Upper lobe of left lung (tissue), 6 donors: Measurements from ENCODE around the gene LINGO1. TPM values are rescaled to one million over a fixed set of nuclear protein-coding genes. Genes with fewer than 3 reads are reported as not detected.

Experiments
- ATAC-seq, 2 donors: fragments of 200-7000 bp; cut with Tn5 transposase; one replicate each; pipeline ENCODE4 v1.9.1; 2022; ENCODE audit warnings: mild to moderate bottlenecking in 2 of 2, moderate library complexity in 2 of 2; ENCODE audit not compliant: low FRiP score in 2 of 2
- DNase-seq, 2 donors: peaks; one replicate each; pipeline ENCODE4 v3.0.0-alpha.2; 2019 to 2020
- H3K27ac ChIP-seq, 4 donors: fragments of 200-600 bp; sonication (generic); one replicate each; pipeline ENCODE4 v1.5.1; 2016 to 2019
- H3K27me3 ChIP-seq, 4 donors: fragments of 200-600 bp; sonication (generic); one replicate each; pipeline ENCODE4 v1.5.1; 2017 to 2019
- H3K36me3 ChIP-seq, 4 donors: fragments of 200-600 bp; sonication (generic); one replicate each; pipeline ENCODE4 v1.5.1; 2016 to 2019
- H3K4me1 ChIP-seq, 4 donors: fragments of 200-600 bp; sonication (generic); one replicate each; pipeline ENCODE4 v1.5.1; 2018 to 2019
- H3K4me3 ChIP-seq, 4 donors: fragments of 200-600 bp; sonication (generic); one replicate each; pipeline ENCODE4 v1.5.1; 2017 to 2019; ENCODE audit warnings: mild to moderate bottlenecking in 2 of 4, moderate library complexity in 1 of 4
- H3K9me3 ChIP-seq, 4 donors: fragments of 200-600 bp; sonication (generic); one replicate each; pipeline ENCODE4 v1.5.1; 2018 to 2019
- EP300 ChIP-seq, 4 donors: sonication (generic); formaldehyde crosslinking; IDR thresholded peaks; one replicate each; pipeline ENCODE4 v1.5.1; 2017; ENCODE audit warnings: antibody characterized with exemption in 4 of 4, control low read depth in 2 of 4
- POLR2A ChIP-seq, 4 donors: fragments of 450-650 bp; IDR thresholded peaks; one replicate each; pipeline ENCODE4 v1.5.1; 2016 to 2017; ENCODE audit warnings: antibody characterized with exemption in 4 of 4, mild to moderate bottlenecking in 2 of 4
- POLR2AphosphoS5 ChIP-seq, 2 donors: sonication (generic); formaldehyde crosslinking; IDR thresholded peaks; one replicate each; pipeline ENCODE4 v1.5.1; 2017; ENCODE audit warnings: antibody characterized with exemption in 2 of 2
- WGBS, 2 donors: methylation state at CpG; one replicate each; pipeline ENCODE4 v1.1.5; 2017 to 2018; 5-methylcytosine and 5-hydroxymethylcytosine counted together
- total RNA-seq, 6 donors: library from RNA; depleted of rRNA in 4 of 6; stranded (reverse); fragments of >200 nt in 4 of 6; gene quantifications; one replicate each; pipeline versions ENCODE4 v1.1.0 to v1.2.1, GENCODE V29; 2016 to 2021
- TF ChIP-seq, protein P1 (sequence below), 6 experiments: fragments of 450-650 bp in 4 of 6; fragments of 200-600 bp in 2 of 6; sonication (generic) in 2 of 6; IDR thresholded peaks; one replicate each; pipeline ENCODE4 v1.5.1; 2016 to 2019; ENCODE audit warnings: antibody characterized with exemption in 6 of 6
- donor health status: DM: no; HTN: no; CAD: no; lungs with moderate emphysema.
- donor health status: DM: no; HTN: yes; CAD: no; lungs with severe emphysema.

Gene LINGO1
- total RNA-seq, 6 donors from 2014 or later: 0.15 to 0.84 (median 0.43) TPM; not detected in 2

DNA sequence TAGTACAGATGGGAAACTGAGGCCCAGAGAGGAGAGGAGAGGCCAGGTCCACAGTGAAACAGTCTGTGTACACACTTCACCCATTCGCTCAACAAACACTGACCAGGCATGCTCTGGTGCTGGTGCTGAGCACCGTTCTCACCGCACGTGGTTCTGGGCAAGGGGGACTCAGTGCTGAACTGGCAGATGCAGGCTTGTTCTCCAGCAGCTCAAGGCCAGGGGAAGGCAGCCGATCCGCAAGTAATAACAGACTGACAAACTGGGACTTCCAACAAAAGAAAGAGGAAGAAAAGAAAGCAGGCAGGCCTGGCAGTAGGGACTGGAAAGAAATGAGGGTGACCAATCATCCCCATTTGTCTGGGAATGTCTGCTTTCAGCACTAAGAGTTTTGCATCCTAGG is 25.6 kb upstream of the LINGO1 start:
- no peaks in the 10 kb centered on the region for H3K36me3 ChIP-seq

DNA sequence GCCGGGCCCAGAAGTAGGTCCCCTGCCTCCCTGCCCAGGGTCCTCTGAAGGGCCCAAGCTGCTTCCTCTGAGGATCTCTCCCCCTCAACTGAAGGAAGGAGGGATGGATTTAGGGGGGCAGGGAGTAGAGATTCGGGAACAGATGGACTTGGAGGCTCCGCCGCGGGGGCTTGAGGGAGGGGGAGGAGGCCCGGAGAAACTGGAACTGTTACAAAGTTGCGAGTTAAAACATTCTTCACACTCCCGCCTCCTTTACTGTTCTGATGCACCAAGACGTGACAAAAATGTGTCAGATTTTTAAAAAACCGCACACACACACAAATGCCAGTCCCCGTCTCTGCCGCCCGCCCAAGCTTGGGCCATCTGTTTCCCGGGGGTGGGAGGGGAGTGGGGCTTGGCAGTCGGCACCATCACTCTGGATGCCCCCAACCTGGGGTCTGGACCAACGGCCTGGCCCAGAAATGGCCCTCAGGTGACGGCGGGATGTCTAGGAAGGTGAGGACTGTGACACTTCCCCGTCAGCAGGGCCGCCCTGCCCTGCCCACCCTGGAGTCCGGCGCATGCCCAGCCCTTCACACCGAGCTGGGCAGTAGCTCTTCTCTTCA is 25.0 kb upstream of the LINGO1 start:
- WGBS, 2 donors: 59 to 74% methylated on average over 23 of the region's 23 CpGs
- H3K4me3 ChIP-seq: no peak overlapping the region
- no peaks in the 10 kb centered on the region for H3K4me1 ChIP-seq
- H3K27ac ChIP-seq: no peak overlapping the region
- H3K36me3 ChIP-seq: no peaks in the 10 kb centered on the region
- peak in 1 of 2 donors; percentile 50 for DNase-seq
- H3K9me3 ChIP-seq: peaks cover 0 to 7% (median 3%) of the 10 kb centered on the region in 4 donors
- peaks cover 0 to 6% (median 0%) of the 10 kb centered on the region in 4 donors for H3K27me3 ChIP-seq
- TF ChIP-seq EP300 (IDR thresholded peaks at IDR 0.05) (no peak), POLR2AphosphoS5 (IDR thresholded peaks at IDR 0.05) (no peak), POLR2A (IDR thresholded peaks at IDR 0.05) (no peak)
- TF ChIP-seq, protein P1, sequence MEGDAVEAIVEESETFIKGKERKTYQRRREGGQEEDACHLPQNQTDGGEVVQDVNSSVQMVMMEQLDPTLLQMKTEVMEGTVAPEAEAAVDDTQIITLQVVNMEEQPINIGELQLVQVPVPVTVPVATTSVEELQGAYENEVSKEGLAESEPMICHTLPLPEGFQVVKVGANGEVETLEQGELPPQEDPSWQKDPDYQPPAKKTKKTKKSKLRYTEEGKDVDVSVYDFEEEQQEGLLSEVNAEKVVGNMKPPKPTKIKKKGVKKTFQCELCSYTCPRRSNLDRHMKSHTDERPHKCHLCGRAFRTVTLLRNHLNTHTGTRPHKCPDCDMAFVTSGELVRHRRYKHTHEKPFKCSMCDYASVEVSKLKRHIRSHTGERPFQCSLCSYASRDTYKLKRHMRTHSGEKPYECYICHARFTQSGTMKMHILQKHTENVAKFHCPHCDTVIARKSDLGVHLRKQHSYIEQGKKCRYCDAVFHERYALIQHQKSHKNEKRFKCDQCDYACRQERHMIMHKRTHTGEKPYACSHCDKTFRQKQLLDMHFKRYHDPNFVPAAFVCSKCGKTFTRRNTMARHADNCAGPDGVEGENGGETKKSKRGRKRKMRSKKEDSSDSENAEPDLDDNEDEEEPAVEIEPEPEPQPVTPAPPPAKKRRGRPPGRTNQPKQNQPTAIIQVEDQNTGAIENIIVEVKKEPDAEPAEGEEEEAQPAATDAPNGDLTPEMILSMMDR (IDR thresholded peaks at IDR 0.05): no peak
- no peak for ATAC-seq

More for the DNA sequence above, 25.6 kb upstream of the LINGO1 start:
- peaks cover 0 to 6% (median 0%) of the 10 kb centered on the region in 4 donors for H3K27me3 ChIP-seq
- no peak overlapping the region for H3K27ac ChIP-seq
- H3K4me3 ChIP-seq: no peak overlapping the region
- no peak for ATAC-seq
- no peaks in the 10 kb centered on the region for H3K4me1 ChIP-seq
- TF ChIP-seq POLR2A (IDR thresholded peaks at IDR 0.05) (no peak), EP300 (IDR thresholded peaks at IDR 0.05) (no peak), POLR2AphosphoS5 (IDR thresholded peaks at IDR 0.05) (no peak)
- TF ChIP-seq, protein P1 (IDR thresholded peaks at IDR 0.05): no peak
- DNase-seq: no peak
- H3K9me3 ChIP-seq: peaks cover 0 to 7% (median 3%) of the 10 kb centered on the region in 4 donors
- WGBS, 2 donors: 60 to 79% methylated on average over 6 of the region's 6 CpGs

DNA sequence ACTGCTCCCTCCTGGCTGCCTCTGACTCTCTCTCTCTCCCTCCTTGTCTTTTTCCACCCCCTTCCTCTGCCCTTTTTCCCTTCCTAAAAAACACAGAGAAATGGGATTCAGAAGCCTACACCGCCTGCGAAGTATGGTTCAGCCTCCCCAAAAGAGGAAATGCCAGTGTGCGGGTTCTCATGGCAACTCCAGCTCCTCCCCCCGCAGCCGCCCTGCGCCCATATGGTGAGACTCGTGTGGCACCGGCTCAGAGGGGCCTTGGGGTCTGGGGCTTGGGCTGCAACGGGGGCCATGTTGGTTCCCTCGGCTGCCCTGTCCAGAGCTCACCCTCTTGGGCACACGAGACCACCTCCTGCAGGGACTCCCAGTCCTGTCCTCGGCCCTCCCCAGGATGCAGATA is 23.6 kb upstream of the LINGO1 start:
- DNase-seq (peak in 1 of 2 donors; percentile 58), ATAC-seq (no peak)
- H3K36me3 ChIP-seq: no peaks in the 10 kb centered on the region
- no peak overlapping the region for H3K27ac ChIP-seq
- H3K4me1 ChIP-seq: no peaks in the 10 kb centered on the region
- H3K9me3 ChIP-seq: peaks cover 0 to 7% (median 3%) of the 10 kb centered on the region in 4 donors
- TF ChIP-seq POLR2AphosphoS5 (IDR thresholded peaks at IDR 0.05) (no peak), POLR2A (IDR thresholded peaks at IDR 0.05) (no peak), EP300 (IDR thresholded peaks at IDR 0.05) (no peak)
- TF ChIP-seq, protein P1 (IDR thresholded peaks at IDR 0.05): no peak
- H3K27me3 ChIP-seq: peaks cover 0 to 6% (median 0%) of the 10 kb centered on the region in 4 donors
- WGBS, 2 donors: 31 to 55% methylated on average over 7 to 12 of the region's 12 CpGs
- H3K4me3 ChIP-seq: no peak overlapping the region

DNA sequence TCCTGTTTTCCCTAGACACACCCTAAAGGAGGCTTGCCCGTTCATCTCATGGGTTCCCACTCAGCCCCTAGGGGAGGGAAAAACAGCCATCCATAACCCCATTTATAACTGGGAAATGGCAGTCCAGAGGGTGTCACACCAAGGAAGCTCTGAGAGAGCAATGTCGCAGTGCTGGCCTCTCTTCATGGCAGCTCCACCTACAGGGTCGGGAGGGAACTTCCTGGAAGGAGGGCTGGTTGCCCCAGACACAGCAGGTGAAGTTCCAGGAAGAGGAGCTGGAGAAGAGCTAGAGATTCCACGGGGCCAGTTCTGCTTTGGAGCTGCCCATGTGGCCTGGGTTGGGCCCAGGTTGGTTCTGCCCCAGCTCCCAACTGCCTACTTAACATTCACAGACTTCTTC is 22.3 kb upstream of the LINGO1 start:
- Histone ChIP-seq H3K27ac (no peak overlapping the region), H3K27me3 (peaks cover 0 to 6% (median 0%) of the 10 kb centered on the region in 4 donors), H3K36me3 (no peaks in the 10 kb centered on the region), H3K9me3 (peaks cover 0 to 7% (median 3%) of the 10 kb centered on the region in 4 donors), H3K4me3 (no peak overlapping the region), H3K4me1 (no peaks in the 10 kb centered on the region)
- DNase-seq: no peak
- 28 to 31% methylated on average over 4 of the region's 4 CpGs for WGBS, 2 donors
- TF ChIP-seq, protein P1 (IDR thresholded peaks at IDR 0.05): peak in 1 of 6 experiments; percentile 5
- TF ChIP-seq POLR2AphosphoS5 (IDR thresholded peaks at IDR 0.05): no peak
- no peak for ATAC-seq
